ENCODE results near the gene SKIDA1.

- no peak for TF ChIP-seq CTCF (IDR thresholded peaks at IDR 0.05)
- TF ChIP-seq POLR2A (IDR thresholded peaks at IDR 0.05), result no peak
Measured at GRCh38 chr10:21521751-21522533, 3.5 kb downstream of the SKIDA1 start.
